Stimulated activated CD4-positive, alpha-beta T cell treated with anti-CD3 and anti-CD28 coated beads, Interleukin-2, amount 100 ng/mL, for 48 hours (primary cell): Measurements from ENCODE around the gene PLCB1.
"Not testable (repeated sequence)": the region's sequence is repeated elsewhere in the genome, so short reads cannot be mapped to it uniquely, and the experiment has no call there.

ENCODE experiments used
- DNase-seq, 2 donors: peaks; one replicate each; pipeline ENCODE4 v3.0.0-alpha.2; 2020

PLCB1 gene

GRCh38 chr20:8457978-8458377 is 325.9 kb downstream of the PLCB1 start:
- DNase-seq = no peak

GRCh38 chr20:8461186-8461585 is 329.1 kb downstream of the PLCB1 start:
- DNase-seq = no peak

GRCh38 chr20:8464368-8464767 is 332.3 kb downstream of the PLCB1 start:
- DNase-seq = no peak

- not testable (repeated sequence) for DNase-seq
These were observed 334.7 kb downstream of the PLCB1 start for GRCh38 chr20:8466781-8467180.

GRCh38 chr20:8470156-8470555 is 338.1 kb downstream of the PLCB1 start:
- DNase-seq = no peak

- no peak for DNase-seq
These were observed 339.4 kb downstream of the PLCB1 start for GRCh38 chr20:8471465-8471864.

GRCh38 chr20:8473459-8473858 is 341.4 kb downstream of the PLCB1 start:
- DNase-seq = no peak

- no peak for DNase-seq
These were observed 342.1 kb downstream of the PLCB1 start for GRCh38 chr20:8474027-8474668.

- no peak for DNase-seq
These were observed 344.0 kb downstream of the PLCB1 start for GRCh38 chr20:8476021-8476420.

- no peak for DNase-seq
These were observed 348.5 kb downstream of the PLCB1 start for GRCh38 chr20:8480597-8480996.

GRCh38 chr20:8487696-8488095 is 355.6 kb downstream of the PLCB1 start:
- no peak for DNase-seq

- DNase-seq = no peak
These were observed 357.2 kb downstream of the PLCB1 start for GRCh38 chr20:8489094-8489883.

- no peak for DNase-seq
These were observed 358.2 kb downstream of the PLCB1 start for GRCh38 chr20:8490076-8490830.

GRCh38 chr20:8492173-8492572 is 360.1 kb downstream of the PLCB1 start:
- no peak for DNase-seq

GRCh38 chr20:8498571-8498970 is 366.5 kb downstream of the PLCB1 start:
- DNase-seq = no peak

GRCh38 chr20:8504030-8504429 is 372.0 kb downstream of the PLCB1 start:
- no peak for DNase-seq

GRCh38 chr20:8505476-8506200 is 373.6 kb downstream of the PLCB1 start:
- DNase-seq = no peak

- no peak for DNase-seq
These were observed 375.2 kb downstream of the PLCB1 start for GRCh38 chr20:8507231-8507630.

- no peak for DNase-seq
These were observed 377.7 kb downstream of the PLCB1 start for GRCh38 chr20:8509809-8510208.

GRCh38 chr20:8510808-8511207 is 378.7 kb downstream of the PLCB1 start:
- no peak for DNase-seq

GRCh38 chr20:8512003-8512402 is 379.9 kb downstream of the PLCB1 start:
- DNase-seq = no peak

GRCh38 chr20:8515810-8516435 is 383.9 kb downstream of the PLCB1 start:
- no peak for DNase-seq

GRCh38 chr20:8518878-8519277 is 386.8 kb downstream of the PLCB1 start:
- DNase-seq = no peak
